ENCODE measurements around the gene ATM. TPM values are rescaled to one million over a fixed set of nuclear protein-coding genes. Genes with fewer than 3 reads are reported as not detected.
"Not testable (repeated sequence)": the region's sequence is repeated elsewhere in the genome, so short reads cannot be mapped to it uniquely, and the experiment has no call there.

The ATM gene
- total RNA-seq, 4 donors from 2014 or later = 31.7 to 135 (median 88.5) TPM

GRCh38 chr11:108388576-108388975 lies 165.7 kb downstream of the ATM start:
- no peaks in the 10 kb centered on the region for H3K9me3 ChIP-seq
- H3K27ac ChIP-seq = no peak overlapping the region
- no peak for DNase-seq
- no peak overlapping the region for H3K4me3 ChIP-seq
- TF ChIP-seq POLR2A (IDR thresholded peaks at IDR 0.05) (no peak), POLR2AphosphoS5 (IDR thresholded peaks at IDR 0.05) (no peak), CTCF (IDR thresholded peaks at IDR 0.05) (no peak), EP300 (IDR thresholded peaks at IDR 0.05; ENCODE audit: low read depth) (no peak)
- H3K36me3 ChIP-seq = no peaks in the 10 kb centered on the region
- in situ Hi-C loops (cut with MboI; ENCODE audit: low pct_ligation_motif_present in 1 of 4, low pct_unique_long_range_greater_than_20kb in 1 of 4, low sequenced_read_pairs in 3 of 4) (no loop called here), intact Hi-C loops (cut with DNase I; ENCODE audit: low total_unique reads) (loop anchor here (2.0 kb wide), 1 partner anchor 48 kb away; no protein-coding TSS in a partner anchor)
- H3K4me1 ChIP-seq = no peaks in the 10 kb centered on the region
- 88 to 92% methylated on average over 2 to 5 of the region's 5 CpGs for WGBS, 2 donors (ENCODE audit: low coverage in 1 of 2)
- H3K27me3 ChIP-seq = no peaks in the 10 kb centered on the region

- TF ChIP-seq POLR2A (IDR thresholded peaks at IDR 0.05) (no peak), CTCF (IDR thresholded peaks at IDR 0.05) (no peak), POLR2AphosphoS5 (IDR thresholded peaks at IDR 0.05) (no peak), EP300 (IDR thresholded peaks at IDR 0.05; ENCODE audit: low read depth) (no peak)
- Histone ChIP-seq H3K27me3 (no peaks in the 10 kb centered on the region), H3K36me3 (no peaks in the 10 kb centered on the region), H3K9me3 (no peaks in the 10 kb centered on the region), H3K4me1 (no peaks in the 10 kb centered on the region), H3K4me3 (no peak overlapping the region), H3K27ac (no peak overlapping the region)
- no peak for DNase-seq
- 86 to 100% methylated on average over 1 of the region's 1 CpG for whole genome bisulfite sequencing, 2 donors (ENCODE audit: low coverage in 1 of 2)
- in situ Hi-C loops (cut with MboI; ENCODE audit: low pct_ligation_motif_present in 1 of 4, low pct_unique_long_range_greater_than_20kb in 1 of 4, low sequenced_read_pairs in 3 of 4) (no loop called here), intact Hi-C loops (cut with DNase I; ENCODE audit: low total_unique reads) (no loop called here)
These were observed 169.5 kb downstream of the ATM start for GRCh38 chr11:108392353-108392752.

DNA sequence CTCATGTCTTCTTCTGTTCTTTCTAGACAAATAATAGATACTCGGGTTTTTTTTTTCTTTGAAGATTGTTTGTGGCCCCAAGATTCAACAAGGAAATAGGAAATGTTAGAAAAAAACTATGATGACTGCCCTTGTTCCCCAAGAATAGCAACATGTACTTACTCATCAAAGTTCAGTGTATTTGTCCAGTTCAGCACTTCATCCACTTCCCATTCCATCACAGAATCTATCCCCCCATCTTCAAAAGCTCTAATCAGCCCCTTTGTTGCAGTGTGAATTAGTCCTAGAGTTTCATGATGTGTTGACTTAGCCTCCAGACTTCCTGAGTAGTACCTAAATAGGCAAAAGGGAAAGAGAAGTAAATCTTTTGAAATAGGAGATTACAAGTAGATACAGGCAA lies 170.2 kb downstream of the ATM start:
- H3K4me1 ChIP-seq = no peaks in the 10 kb centered on the region
- no peak overlapping the region for H3K4me3 ChIP-seq
- in situ Hi-C loops (cut with MboI; ENCODE audit: low pct_ligation_motif_present in 1 of 4, low pct_unique_long_range_greater_than_20kb in 1 of 4, low sequenced_read_pairs in 3 of 4) (no loop called here), intact Hi-C loops (cut with DNase I; ENCODE audit: low total_unique reads) (no loop called here)
- H3K36me3 ChIP-seq = no peaks in the 10 kb centered on the region
- H3K9me3 ChIP-seq = no peaks in the 10 kb centered on the region
- 28 to 47% methylated on average over 1 of the region's 1 CpG for WGBS, 2 donors (ENCODE audit: low coverage in 1 of 2)
- DNase-seq = no peak
- TF ChIP-seq POLR2A (IDR thresholded peaks at IDR 0.05) (no peak), EP300 (IDR thresholded peaks at IDR 0.05; ENCODE audit: low read depth) (no peak), CTCF (IDR thresholded peaks at IDR 0.05) (no peak), POLR2AphosphoS5 (IDR thresholded peaks at IDR 0.05) (no peak)
- H3K27me3 ChIP-seq = no peaks in the 10 kb centered on the region
- H3K27ac ChIP-seq = no peak overlapping the region

DNA sequence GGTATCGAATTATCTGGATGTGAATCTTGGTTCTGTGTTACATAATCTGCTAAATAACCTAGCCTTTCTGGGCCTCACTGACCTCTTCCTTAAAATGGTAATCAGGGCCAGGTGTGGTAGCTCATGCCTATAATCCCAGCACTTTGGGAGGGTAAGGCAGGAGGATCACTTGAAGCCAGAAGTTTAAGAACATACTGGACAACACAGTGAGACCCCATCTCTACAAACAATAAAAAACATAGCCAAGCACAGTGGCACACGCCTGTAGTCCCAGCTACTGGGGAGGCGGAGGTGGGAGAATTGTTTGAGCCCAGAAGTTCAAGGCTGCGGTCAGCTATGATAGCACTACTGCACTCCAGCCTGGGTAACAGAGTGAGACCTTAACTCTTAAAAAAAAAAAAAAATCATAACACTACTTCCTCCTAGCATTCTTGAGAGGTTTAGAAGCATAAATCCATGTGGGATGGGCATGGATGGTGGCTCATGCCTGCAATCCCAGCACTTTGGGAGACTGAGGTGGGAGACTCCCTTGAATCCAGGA lies 171.9 kb downstream of the ATM start:
- in situ Hi-C loops (cut with MboI; ENCODE audit: low pct_ligation_motif_present in 1 of 4, low pct_unique_long_range_greater_than_20kb in 1 of 4, low sequenced_read_pairs in 3 of 4) = no loop called here
- TF ChIP-seq POLR2A (IDR thresholded peaks at IDR 0.05) = no peak
- no peak for TF ChIP-seq CTCF (IDR thresholded peaks at IDR 0.05)
- TF ChIP-seq EP300 (IDR thresholded peaks at IDR 0.05; ENCODE audit: low read depth) = no peak
- no peak for TF ChIP-seq POLR2AphosphoS5 (IDR thresholded peaks at IDR 0.05)
- H3K4me3 ChIP-seq = no peak overlapping the region
- intact Hi-C loops (cut with DNase I; ENCODE audit: low total_unique reads) = no loop called here
- H3K27me3 ChIP-seq = no peaks in the 10 kb centered on the region
- no peak for DNase-seq
- H3K4me1 ChIP-seq = no peaks in the 10 kb centered on the region
- H3K9me3 ChIP-seq = no peaks in the 10 kb centered on the region
- H3K27ac ChIP-seq = no peak overlapping the region
- H3K36me3 ChIP-seq = no peaks in the 10 kb centered on the region
- WGBS, 2 donors (ENCODE audit: low coverage in 1 of 2) = 83 to 100% methylated on average over 3 to 4 of the region's 4 CpGs

- in situ Hi-C loops (cut with MboI; ENCODE audit: low pct_ligation_motif_present in 1 of 4, low pct_unique_long_range_greater_than_20kb in 1 of 4, low sequenced_read_pairs in 3 of 4); H3K9me3 ChIP-seq; DNase-seq; H3K4me1 ChIP-seq; H3K36me3 ChIP-seq; intact Hi-C loops (cut with DNase I; ENCODE audit: low total_unique reads); H3K4me3 ChIP-seq; H3K27ac ChIP-seq; H3K27me3 ChIP-seq: not testable (repeated sequence)
- 87 to 96% methylated on average over 5 to 6 of the region's 6 CpGs for WGBS, 2 donors (ENCODE audit: low coverage in 1 of 2)
These were observed 173.8 kb downstream of the ATM start for GRCh38 chr11:108396672-108397071.
